Measurements from ENCODE around the gene GINS1. TPM values are rescaled to one million over a fixed set of nuclear protein-coding genes. Genes with fewer than 3 reads are reported as not detected.

GINS1 gene
- total RNA-seq, 1 experiment from 2014 or later: 30.4 TPM

GRCh38 chr20:25461786-25462545 lies 54.5 kb downstream of the GINS1 start:
- POLR2A ChIA-PET: no interaction called here
- BruUV-seq (replicated peaks): no TSS peak
- TF ChIP-seq ZFX (IDR thresholded peaks at IDR 0.05): no peak
- TF ChIP-seq EZH2 (IDR thresholded peaks at IDR 0.05): no peak
- TF ChIP-seq ZBTB33 (IDR thresholded peaks at IDR 0.05; ENCODE audit: extremely low read depth, insufficient replicate concordance, low read length): no peak
- no peak for TF ChIP-seq TCF7L2 (IDR thresholded peaks at IDR 0.05; ENCODE audit: borderline replicate concordance, extremely low read depth, insufficient read depth, insufficient read length)
- no peak for TF ChIP-seq SIN3A (IDR thresholded peaks at IDR 0.05; ENCODE audit: low read depth)
- no peak for TF ChIP-seq POLR2AphosphoS5 (IDR thresholded peaks at IDR 0.05; ENCODE audit: low read depth, low read length)
- no peak for TF ChIP-seq CTCF (IDR thresholded peaks at IDR 0.05 in 2 of 3, conservative IDR thresholded peaks at IDR 0.05 in 1 of 3; ENCODE audit: borderline replicate concordance in 1 of 3, insufficient read depth in 1 of 3, low read depth in 2 of 3, low read length in 2 of 3)
- TF ChIP-seq RAD21 (IDR thresholded peaks at IDR 0.05; ENCODE audit: low read depth): no peak
- H3K79me2 ChIP-seq (ENCODE audit: insufficient read depth, low read length): no peaks in the 10 kb centered on the region
- no peak overlapping the region for H3K4me3 ChIP-seq (replicated peaks in 1 of 2; ENCODE audit: low read depth in 1 of 2, low read length in 2 of 2)
- H3K27ac ChIP-seq (ENCODE audit: low read depth, low read length): no peak overlapping the region
- no peaks in the 10 kb centered on the region for H3K4me1 ChIP-seq (ENCODE audit: control insufficient read depth in 1 of 2, insufficient read depth in 2 of 2, low read length in 2 of 2)
- no peak overlapping the region for H3K9ac ChIP-seq (ENCODE audit: low read length)
- CTCF ChIA-PET: no interaction called here
- ATAC-seq (no peak), DNase-seq (ENCODE audit: low read depth, low spot score) (no peak)
- no peaks in the 10 kb centered on the region for H3K9me2 ChIP-seq (ENCODE audit: insufficient read depth)
- no peaks in the 10 kb centered on the region for H3K9me3 ChIP-seq (ENCODE audit: control insufficient read depth in 1 of 2, insufficient read depth in 1 of 2, low read depth in 1 of 2, low read length in 2 of 2)
- H3K4me2 ChIP-seq (ENCODE audit: low read length): no peak overlapping the region
- RAD21 ChIA-PET (ENCODE audit: low non-redundant PET in 1 of 2, low total read pairs in 2 of 2, uncharacterized antibody in 2 of 2, unreplicated experiment in 2 of 2): no interaction called here
- H3K27me3 ChIP-seq (ENCODE audit: insufficient read depth, low read length): no peaks in the 10 kb centered on the region
- intact Hi-C loops (cut with micrococcal nuclease): no loop called here
- no peak overlapping the region for H2AFZ ChIP-seq (ENCODE audit: low read depth, low read length, poor library complexity, severe bottlenecking)
- H3K36me3 ChIP-seq (ENCODE audit: control insufficient read depth in 1 of 2, insufficient read depth in 2 of 2, low read length in 2 of 2): no peaks in the 10 kb centered on the region
- H4K20me1 ChIP-seq (ENCODE audit: insufficient read depth): no peaks in the 10 kb centered on the region

Measured in HCT116 (cell line).